GM19468 (cell line): ENCODE data around the gene NTF3.

Source experiments
- ATAC-seq: cut with Tn5 transposase; IDR thresholded peaks from one replicate; pipeline ENCODE4 v1.9.1; 2021; ENCODE audit warnings: mild to moderate bottlenecking, moderate library complexity, moderate number of reproducible peaks; ENCODE audit not compliant: unreplicated experiment; ENCODE audit errors: extremely low read depth

The NTF3 gene

GRCh38 chr12:5430641-5431603 lies 986 bp upstream of the NTF3 start:
- no peak for ATAC-seq

DNA sequence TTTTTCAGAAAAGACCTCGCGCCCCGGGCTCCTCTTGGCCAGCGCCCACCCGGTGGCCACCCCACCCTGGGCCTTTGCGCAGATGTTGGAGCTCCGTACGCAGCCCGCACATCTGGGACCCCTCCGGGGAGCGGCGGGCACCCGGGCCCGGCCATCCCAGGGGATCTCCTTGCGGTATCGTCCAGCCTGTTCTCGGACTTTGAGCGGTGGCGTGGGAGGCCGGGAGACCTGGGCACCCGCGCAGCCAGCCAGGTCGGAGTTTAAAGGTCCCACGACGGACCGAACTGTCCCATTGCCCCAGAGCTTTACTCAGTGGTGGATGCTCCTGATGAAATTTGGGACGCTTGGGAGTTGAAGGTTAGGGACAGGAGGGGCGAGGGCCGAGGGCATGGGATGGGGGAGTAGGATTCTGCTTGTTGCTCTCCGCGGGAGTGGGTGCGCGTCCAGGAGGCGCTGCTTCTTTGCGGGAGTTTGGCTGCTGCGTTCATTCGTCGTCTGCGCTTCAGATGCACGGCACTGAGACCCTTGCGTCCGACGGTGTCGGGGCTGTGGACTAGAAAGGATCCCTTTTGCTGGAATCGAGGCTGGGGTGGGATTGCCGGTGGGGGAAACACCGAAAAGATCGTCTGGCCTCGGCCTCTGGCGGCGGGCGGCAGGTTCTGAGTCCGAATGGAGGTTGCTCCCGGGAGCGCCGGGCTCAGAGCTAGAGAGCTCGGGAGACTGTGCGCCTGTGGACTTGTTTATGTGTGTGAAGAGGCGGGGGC lies 1.4 kb downstream of the NTF3 start:
- no peak for ATAC-seq

DNA sequence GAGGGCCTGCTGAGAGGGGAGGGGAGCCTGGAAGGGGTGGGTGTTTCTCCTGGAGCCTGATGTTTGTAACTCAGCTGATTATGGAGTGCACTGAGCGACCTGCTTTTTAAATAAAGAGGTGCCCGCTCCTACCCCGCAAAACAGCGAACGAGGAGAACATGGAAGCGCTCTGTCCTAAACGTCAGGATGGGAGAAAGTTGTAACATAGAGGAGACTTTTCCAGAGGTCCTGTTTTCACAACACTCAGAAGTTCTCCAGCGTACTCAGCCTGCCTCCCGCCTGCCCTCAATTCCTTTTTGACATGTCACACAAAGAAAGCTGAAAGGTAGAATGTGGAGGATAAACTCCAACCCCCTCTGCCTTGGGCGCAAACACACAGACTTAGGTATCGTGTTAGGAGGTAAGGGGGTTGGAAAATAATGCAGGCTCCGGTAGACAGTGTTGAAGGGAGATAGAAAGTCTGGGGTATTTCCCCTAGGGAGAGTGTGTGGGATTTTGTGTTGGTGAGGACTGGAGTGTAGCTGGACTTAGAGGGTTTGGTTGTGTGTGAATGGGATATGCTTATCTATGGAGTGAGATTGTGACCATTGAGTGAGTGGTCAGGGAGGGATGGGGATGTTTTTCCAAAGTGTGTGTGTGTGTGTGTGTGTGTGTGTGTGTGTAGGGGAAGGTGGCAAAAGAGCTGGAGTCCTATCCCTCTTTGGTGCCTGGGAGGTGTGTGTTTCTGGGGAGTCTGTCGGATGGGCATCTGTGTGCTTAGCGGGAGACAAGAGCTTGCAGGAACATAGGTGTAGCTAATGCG lies 2.1 kb downstream of the NTF3 start:
- no peak for ATAC-seq

GRCh38 chr12:5434647-5435560 lies 3.0 kb downstream of the NTF3 start:
- no peak for ATAC-seq

GRCh38 chr12:5437182-5437583 lies 5.3 kb downstream of the NTF3 start:
- ATAC-seq, result no peak

DNA sequence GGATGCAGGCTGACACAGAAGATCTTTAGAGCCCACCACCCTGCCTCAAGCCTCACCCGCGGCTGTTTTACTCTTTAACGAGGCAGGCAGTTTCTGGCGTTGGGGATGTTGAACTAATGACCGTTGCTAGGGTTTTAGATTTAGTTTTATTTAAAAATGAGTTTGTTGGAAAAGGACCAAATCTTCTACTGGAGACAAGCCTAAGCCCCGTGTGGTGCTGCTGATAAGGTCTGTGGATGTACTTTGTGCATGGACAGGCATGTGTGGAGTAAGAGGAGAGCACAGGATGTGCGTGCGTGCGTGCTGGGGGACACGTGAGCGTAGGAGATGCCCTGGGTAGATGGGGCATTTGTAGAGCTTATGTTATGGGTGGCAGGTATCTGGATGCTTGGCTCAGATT lies 5.7 kb downstream of the NTF3 start:
- ATAC-seq, result no peak

DNA sequence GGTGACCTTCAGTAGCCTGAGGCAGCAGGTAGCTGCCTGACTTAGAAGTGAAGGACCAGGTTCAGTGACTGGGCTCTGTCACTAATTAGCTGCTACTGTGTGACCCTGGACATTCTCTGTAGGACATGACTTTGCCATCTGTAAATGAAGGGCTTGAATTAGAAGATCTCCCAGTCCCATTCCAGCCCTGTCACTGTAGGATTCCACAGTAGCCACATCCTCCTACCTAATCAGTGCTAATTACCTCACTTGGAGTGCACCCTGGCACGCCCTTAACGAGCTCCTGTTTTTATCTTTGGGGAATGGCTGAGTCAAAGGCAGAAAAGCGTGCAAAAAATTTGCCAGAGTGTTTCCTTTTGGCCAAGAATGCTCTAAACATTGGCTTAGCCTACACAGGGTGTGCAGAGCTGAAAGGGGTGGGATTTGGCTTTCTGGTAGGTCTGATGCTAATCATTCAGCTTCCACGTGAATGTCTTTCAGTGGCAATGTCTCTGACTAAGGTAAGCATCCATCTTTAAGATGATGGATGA lies 6.8 kb downstream of the NTF3 start:
- no peak for ATAC-seq

DNA sequence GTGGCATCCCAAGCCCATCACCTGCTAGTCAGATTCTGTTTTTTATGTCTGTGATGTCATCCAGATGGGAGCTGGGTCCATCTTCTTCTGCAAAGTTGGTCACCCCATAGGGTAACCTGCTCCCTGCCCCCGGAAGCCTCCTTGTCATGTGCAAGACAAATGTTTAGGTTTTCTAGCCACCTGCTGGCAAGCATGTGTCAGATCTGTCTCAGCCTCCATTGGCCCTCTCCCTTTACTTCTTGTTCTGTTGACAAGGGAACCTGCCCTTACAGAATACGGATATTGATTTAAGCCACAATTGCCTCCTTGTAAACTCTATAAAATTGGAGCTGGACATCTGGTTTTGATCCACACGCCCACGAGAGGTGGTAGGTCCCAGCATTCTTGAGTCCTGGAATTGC lies 7.5 kb downstream of the NTF3 start:
- ATAC-seq, result no peak

DNA sequence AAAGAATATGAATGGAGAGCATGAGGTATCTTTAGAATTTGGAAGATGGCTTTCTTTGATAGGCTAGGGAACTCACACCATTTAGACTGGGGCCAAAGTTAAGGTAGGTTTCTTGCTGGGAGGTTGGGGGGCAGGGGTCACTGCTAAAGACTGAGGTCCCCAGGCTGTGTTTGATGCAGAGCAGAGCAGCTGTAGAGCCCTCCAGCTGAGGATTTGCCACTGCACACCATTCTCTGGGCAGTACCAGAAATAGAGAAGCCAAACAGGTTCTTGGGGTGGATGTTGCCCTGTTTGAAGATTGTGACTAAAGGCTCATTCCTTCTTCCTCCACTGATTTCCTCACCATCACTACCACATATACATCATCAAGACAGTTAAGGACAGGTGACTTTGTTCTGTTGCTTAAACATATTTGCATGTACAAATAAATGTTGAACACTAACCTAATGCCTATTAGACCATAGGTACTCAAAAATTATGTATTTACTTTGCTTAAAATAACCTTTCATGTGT lies 7.9 kb downstream of the NTF3 start:
- ATAC-seq, result no peak

DNA sequence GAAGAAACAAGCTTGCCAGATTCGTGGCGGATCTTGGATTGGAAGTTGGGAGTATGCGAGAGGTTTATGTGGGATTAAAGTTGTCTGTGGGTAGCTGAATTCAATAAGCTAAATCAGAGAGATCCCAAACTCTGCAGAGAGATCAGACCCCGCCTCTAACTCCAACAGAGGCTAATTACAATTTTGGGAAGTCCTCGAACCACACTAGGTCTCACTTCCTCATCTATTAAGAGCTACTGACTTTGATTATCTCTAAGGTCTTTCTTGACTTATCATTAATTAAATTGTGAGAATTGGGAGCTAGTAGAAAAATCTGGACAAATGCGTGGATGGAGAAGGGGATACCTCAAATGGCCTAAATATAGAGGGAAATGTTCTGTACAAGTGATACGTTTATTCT lies 9.1 kb downstream of the NTF3 start:
- no peak for ATAC-seq

DNA sequence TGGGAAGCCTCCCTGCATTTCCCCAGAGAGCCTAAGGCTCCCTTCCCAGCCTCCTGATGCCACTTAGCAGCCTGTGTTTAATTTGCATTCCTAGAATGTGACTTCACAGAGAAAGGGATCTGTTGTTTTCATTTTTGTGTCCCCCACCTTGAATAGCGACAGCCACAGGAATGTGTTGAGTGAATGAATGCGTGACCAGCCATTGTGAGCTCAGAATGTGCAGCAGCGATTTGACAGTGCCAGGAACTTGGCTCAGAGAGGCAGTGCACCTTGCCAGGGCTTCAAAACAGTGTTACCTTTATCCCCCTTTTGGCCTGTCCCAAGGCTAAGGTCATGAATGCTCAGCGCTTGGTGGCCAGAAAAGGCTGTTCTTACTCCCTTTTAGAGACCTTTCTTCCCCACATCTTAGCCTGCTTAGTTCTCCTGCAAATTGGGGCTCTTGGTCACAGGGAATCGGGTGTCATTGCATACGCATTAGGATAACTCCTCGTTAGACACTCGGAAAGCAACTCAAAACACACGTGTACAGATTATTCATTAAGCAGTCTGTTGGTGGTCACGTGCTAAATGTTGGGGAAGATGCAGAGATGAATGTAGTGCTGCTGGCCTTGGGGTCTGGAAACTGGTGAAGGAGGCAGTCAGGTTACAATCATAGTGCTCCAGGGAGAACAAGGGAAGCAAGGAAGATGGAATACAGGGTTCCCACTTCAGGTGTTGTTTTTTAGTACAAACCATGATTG lies 9.8 kb downstream of the NTF3 start:
- no peak for ATAC-seq

GRCh38 chr12:5442251-5443006 lies 10.5 kb downstream of the NTF3 start:
- ATAC-seq, result no peak

- no peak for ATAC-seq
Observed at GRCh38 chr12:5444520-5444919, 12.6 kb downstream of the NTF3 start.

- ATAC-seq, result no peak
Observed at GRCh38 chr12:5447320-5447719, 15.4 kb downstream of the NTF3 start.

DNA sequence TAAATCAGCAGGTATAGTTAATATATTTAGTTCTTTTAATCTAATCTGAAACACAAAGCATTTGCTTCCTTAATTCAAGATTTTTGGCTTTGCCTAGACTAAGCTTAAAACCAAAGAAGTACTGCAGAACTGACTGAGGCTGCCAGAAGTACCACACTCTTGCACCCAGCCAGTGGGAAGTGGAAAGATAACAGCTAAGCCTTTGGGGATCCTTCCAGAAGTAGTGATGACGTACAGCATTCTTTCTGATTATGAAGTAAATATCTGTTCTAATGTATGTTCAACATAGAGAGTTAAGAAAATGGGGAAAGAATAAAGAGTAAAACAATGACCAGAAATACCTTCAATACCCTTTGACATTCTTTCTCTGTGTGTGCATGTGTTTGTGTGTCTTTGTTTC lies 19.3 kb downstream of the NTF3 start:
- ATAC-seq, result no peak

- ATAC-seq, result no peak
Observed at GRCh38 chr12:5452569-5452968, 20.7 kb downstream of the NTF3 start.

DNA sequence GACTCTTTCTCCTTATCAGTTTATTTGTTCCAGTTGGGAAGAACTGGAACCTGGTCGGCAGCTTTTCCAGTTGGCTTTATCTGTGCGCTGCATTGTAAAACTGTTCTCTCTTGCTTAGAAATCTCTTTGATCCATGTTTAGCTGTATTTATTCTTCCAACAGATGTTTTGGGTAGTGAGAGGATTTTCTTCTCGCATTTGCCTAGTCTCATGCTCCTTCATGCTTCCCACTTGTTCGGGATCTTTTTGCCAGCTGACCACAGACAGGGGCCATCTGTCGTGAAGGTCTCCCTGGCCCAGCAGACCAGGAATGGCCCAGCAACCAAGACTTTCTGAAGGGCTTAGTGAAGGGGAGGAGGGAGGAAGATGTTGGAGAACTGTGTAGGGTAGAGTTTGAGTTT lies 21.6 kb downstream of the NTF3 start:
- ATAC-seq, result no peak

GRCh38 chr12:5455045-5455444 lies 23.1 kb downstream of the NTF3 start:
- ATAC-seq, result no peak
